ENCODE measurements around the gene LUZP2.

Gene LUZP2

DNA sequence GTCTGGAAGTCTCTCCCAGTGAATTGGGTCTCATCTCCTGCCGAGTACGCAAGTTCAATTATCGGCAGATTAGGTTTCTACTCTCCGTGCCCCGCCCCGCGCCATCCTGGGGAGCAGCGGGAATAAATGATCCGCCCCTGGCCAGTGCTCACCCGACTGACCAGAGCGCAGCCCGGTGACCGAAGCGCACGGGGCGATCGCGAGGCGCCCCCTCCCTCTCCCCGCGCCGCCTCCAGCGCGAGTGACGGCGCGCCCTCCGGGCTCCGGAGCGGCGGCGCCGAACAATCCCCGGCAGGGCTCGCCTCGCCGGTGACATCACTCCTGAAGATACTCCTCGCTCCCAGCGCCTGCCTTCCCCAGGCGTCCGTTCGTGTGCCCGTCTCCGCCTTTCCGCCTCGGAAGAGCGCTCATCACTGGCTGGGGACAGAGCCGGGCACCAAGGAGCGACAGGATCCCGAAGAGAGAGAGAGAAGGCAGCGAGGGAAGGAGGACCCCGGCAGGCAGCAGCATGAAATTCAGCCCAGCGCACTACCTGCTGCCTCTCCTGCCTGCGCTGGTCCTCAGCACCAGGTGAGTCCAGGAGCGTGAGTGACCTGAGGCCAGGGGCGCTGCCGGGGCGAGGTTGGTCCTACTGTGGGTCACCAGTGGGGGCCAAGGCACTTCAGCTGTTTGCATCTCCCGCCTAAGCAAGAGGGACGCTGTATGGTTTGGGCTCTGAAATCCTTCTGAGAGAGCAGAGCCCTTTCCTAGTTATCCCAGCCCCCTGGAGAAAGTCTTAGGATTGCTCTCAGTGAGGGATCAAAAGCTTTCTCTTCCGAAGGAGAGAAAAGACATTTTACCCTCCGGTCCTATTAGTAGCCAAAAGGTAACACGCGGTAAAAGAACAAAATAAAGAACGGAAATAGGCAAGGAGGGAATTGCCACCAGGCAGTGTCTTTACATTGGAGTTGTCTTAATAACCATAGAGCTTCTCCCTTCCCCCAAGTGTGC lies at the start of gene LUZP2:
TSS of gene LUZP2 (plus strand) at position 318 of the 990 bp plus-strand sequence.
- no peak for DNase-seq (ENCODE audit: low read depth in 3 of 3)

- no peak for DNase-seq (ENCODE audit: low read depth in 3 of 3)
Measured at GRCh38 chr11:24453129-24453718, 43.6 kb upstream of the LUZP2 start.

DNA sequence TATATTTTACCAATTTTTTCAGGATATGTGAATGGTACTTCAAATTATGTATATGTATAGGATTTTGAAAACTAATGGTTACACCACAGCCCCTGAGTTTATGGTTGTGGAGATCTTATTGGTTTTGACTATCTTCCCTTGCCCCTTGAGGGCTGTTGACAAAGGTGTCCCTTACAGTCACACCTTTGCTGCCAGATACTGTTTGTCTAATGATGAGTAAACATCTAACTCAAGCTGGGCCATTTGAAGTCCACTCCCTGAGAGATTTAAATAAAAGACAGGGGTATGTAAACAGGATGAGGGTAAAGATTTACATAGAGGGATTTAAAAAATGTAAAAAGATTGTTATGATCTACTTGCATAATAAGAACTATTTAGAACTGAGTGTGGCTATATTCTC lies 38.9 kb upstream of the LUZP2 start:
- DNase-seq (ENCODE audit: low read depth in 3 of 3), result no peak

GRCh38 chr11:24470431-24470830 lies 26.4 kb upstream of the LUZP2 start:
- no peak for DNase-seq (ENCODE audit: low read depth in 3 of 3)

GRCh38 chr11:24471084-24471483 lies 25.8 kb upstream of the LUZP2 start:
- no peak for DNase-seq (ENCODE audit: low read depth in 3 of 3)

DNA sequence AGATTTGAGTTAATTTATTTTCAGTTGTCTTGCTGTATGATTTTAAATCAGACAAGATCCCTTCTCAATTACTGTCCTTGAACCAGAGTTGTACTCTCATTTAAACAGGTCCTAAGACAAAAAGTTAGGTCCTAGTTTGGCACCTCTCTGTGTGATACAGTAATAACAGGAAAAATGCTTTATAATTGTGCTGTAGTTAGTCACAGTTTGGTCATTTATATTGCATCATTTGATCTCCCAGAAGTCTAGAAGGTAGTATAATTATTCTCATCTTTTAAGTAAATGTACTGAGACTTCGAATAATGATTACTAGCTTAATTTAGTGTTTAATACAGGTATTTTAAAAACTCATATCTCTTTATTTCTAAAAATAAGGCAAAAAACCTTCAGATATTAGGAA lies 18.1 kb upstream of the LUZP2 start:
- DNase-seq (ENCODE audit: low read depth in 3 of 3), result no peak

- DNase-seq (ENCODE audit: low read depth in 3 of 3), result no peak
Measured at GRCh38 chr11:24489477-24489876, 7.4 kb upstream of the LUZP2 start.

DNA sequence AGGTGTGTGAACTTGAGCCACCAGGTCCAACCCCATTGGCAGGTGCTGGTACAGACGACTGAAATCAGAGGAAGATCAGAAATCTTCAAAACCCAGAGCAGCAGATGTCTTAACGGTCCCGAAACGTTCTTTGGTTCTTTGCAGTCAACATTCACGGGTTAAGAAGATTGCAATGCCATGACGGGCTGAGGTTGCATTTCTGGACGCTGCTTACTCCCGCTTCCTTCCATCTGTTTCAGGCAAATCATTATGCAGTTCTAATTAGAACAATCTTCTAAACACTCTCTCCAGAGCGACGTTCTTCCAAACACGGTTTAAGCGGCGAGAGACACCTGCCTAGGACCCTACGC lies 492 bp upstream of the LUZP2 start:
- DNase-seq (ENCODE audit: low read depth in 3 of 3), result no peak

DNA sequence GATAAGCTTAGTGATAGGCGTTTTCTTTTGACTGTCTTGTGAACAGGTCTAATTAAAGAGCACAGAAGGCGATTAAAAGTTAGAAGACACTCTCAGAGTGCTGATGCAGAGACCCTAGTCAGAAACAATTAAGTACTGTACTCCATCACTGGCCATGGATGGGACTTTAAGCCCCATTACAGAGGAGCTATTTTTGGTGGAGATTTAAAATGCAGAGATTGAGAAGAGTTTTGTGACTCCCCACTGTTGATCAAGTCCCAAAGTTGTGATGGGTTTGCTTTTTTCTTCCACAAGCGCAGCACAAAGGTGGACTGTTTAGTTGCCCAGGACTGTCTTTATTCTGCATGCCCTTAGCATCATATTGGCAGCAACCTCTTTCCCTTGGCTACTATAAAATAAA lies 978 bp downstream of the LUZP2 start:
- no peak for DNase-seq (ENCODE audit: low read depth in 3 of 3)

DNA sequence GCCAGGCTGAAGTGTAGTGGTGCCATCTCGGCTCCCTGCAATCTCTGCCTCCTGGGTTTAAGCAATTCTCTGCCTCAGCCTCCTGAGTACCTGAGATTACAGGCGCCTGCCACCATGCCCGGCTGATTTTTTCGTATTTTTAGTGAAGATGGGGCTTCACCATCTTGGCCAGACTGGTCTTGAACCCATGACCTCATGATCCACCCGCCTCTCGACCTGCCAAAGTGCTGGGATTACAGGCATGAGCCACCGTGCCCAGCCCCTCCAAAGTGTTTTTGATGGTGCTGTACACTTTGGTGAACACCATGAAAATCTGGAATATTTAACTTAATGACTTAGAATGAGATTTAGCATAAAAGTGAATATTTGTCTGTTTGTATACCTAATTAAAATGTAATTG lies 5.6 kb downstream of the LUZP2 start:
- no peak for DNase-seq (ENCODE audit: low read depth in 3 of 3)

DNA sequence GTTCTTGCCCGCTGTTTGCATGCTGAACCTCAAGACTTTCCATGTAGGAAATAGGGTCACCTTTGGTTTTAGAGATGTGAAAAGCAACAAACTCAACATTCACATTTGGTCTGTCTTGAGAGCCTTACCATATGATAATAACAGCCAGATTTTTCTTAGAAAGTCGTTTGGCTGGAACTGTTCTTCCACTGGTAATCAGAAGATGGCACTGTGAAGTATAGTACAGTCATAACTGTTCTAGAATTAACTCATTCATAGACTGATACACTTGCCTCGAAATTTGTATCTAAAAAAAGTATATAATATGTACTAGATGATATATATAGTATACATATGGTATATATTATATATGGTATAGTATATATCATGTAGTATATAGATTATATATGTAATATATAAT lies 12.3 kb downstream of the LUZP2 start:
- no peak for DNase-seq (ENCODE audit: low read depth in 3 of 3)

DNA sequence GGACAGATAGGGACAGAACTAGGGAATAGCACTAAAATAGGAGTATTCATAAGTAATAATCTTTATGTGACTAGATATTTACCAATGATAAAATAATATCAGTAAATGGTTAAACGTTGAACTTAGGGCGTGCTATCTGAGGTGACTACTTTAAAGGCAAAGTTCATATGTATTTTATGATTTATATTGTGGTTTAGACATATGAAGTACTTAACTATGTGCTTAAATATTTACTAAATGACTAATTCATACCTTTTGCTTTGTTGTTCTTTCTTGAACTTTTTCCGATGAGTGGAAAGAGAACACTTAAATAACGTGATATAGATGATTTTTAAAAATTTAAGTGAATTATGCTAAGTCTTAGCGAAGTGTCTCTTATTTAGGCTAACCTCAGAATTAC lies 14.7 kb downstream of the LUZP2 start:
- no peak for DNase-seq (ENCODE audit: low read depth in 3 of 3)

DNA sequence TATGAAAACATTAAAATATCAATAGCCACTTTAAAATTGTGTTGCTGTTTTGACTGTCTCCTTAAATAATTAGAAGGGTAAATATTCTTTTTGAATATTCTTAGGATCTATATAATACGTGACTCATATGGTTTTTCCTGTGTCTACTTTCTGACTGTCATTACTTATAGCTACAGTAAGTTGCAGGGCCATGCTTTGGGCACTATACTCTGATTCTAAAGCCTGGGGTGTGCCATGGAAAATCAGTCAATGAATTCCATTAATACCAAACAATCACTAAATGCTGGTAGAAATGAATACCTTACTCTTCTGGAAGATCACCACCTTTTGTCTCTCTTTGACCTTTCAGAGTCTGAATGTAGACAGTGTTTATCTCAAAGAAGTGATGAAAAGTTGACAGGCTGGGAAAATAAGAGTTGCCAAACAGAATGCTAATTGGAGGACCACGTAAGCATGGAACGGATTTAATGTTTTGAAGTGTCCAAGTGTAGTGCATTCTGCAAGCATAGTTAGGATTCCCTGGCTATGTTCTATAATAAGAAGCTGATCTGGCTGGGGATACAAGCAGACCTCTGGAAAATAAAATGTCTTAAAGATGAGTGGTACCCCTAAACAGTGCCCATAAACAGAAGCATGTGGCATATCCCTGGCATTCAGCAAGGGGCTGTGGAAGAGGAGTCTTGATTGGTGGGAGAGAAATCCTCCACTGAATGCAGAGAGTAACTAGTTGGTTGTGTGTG lies 16.8 kb downstream of the LUZP2 start:
- no peak for DNase-seq (ENCODE audit: low read depth in 3 of 3)

GRCh38 chr11:24514219-24514594 lies 17.4 kb downstream of the LUZP2 start:
- DNase-seq (ENCODE audit: low read depth in 3 of 3), result no peak

DNA sequence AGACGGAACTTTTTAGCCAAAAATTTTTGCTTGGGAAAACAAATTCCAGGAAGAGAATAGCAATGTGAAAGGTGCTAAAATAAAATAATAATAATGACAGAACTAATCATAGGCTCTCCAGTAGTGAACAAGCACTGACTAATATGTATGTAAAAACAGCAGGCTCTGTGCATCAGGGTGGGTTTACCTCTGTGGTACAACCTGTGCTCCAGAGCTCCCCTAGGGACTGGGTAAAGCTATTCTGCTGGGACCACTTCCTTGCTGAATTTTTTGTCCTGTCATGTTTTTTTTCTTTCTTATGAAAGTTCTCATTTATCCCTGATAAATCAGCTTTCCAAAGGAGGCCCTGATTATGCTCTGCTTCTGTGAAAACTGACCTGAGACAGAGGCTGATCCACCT lies 18.8 kb downstream of the LUZP2 start:
- no peak for DNase-seq (ENCODE audit: low read depth in 3 of 3)

- no peak for DNase-seq (ENCODE audit: low read depth in 3 of 3)
Measured at GRCh38 chr11:24516638-24517037, 19.8 kb downstream of the LUZP2 start.

DNA sequence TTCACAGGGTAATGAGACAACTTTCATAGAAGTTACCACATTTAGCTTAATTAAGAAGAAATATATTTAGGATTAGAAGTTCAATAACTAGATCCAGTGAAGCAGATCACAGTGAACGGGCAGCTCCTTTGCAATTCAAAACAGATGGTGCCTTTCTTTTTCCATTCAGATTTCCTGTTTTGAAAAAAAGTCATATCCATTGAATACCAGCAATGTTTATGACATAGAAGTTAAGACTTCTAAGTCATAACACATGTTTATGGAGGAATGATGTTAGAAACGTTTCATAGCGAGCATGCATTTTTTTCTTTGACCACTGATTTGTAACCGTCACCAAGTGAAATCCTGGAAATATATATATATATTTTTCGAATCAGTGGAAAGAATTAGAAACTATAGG lies 24.7 kb downstream of the LUZP2 start:
- DNase-seq (ENCODE audit: low read depth in 3 of 3), result no peak

- DNase-seq (ENCODE audit: low read depth in 3 of 3), result no peak
Measured at GRCh38 chr11:24524156-24524555, 27.3 kb downstream of the LUZP2 start.

DNA sequence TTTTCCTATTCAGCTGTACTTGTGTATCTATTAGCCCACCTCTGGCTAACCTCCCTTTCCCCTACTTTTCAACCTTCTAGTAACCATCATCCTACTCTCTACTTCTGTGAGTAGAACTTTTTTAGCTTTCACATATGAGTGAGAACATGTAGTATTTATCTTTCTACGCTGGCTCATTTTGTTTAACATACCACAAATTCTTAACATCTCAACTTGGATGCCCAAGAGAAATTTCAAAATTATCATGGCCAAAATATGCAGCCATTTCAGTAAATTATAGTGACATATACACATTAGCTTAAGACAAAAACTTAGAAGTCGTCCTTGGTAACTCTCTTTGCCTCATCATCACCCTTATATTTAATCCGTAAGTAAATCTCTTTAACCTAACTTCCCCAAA lies 34.7 kb downstream of the LUZP2 start:
- DNase-seq (ENCODE audit: low read depth in 3 of 3), result no peak

GRCh38 chr11:24543771-24544170 lies 46.9 kb downstream of the LUZP2 start:
- DNase-seq (ENCODE audit: low read depth in 3 of 3), result no peak

DNA sequence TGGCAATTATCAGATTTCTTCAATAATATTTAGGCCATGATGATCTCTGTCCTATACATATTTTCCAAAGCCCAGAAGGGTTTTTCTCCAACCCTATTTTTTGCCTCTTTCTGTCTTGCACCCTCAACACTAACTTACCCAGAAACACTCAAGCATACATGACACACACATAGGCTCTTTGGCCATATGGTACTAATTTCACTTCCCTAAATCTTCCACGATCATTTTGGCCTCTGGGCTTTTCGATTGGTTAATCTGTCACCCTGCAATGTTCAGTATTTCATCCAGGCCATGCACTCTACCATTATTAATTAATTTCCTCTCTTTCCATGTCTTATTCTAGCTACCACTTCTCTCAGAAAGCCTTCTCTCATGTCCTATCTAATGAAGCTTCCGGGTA lies 59.8 kb downstream of the LUZP2 start:
- no peak for DNase-seq (ENCODE audit: low read depth in 3 of 3)

- no peak for DNase-seq (ENCODE audit: low read depth in 3 of 3)
Measured at GRCh38 chr11:24559315-24559714, 62.5 kb downstream of the LUZP2 start.

DNA sequence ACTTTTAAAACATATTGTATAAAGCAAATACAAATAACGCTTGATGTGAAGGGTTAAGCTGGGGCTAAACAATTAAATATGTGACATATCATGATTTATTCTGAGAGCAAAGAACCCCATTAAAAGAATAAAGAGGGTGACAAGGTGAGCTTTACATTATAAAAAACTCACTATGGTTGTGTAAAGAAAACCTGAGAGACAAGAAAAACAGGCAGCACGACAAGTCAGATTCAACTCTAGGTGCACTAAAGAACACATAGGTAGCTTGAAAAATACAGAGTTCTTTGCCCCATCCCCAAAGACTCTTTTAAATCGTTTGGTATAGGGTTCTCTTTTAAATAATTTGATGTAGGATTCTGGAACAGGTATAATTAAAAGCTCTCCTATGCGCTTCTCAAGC lies 63.5 kb downstream of the LUZP2 start:
- no peak for DNase-seq (ENCODE audit: low read depth in 3 of 3)

Measured in stimulated activated CD4-positive, alpha-beta T cell treated with anti-CD3 and anti-CD28 coated beads, TNF-alpha, amount 100 ng/mL, for 48 hours (primary cell).